GM12875 (cell line): ENCODE results near the gene LIN37.

Experiments
- H3K4me3 ChIP-seq: one replicate; pipeline ENCODE4 v1.5.1; 2011; ENCODE audit warnings: low read depth, low read length, control low read depth
- CTCF ChIP-seq: IDR thresholded peaks from 2 replicates; pipeline ENCODE4 v1.5.1; 2011; ENCODE audit warnings: low read depth, mild to moderate bottlenecking, control low read depth, inconsistent platforms, low read length, moderate library complexity, borderline replicate concordance; ENCODE audit not compliant: insufficient read depth

LIN37 gene

GRCh38 chr19:35755550-35756376 is 7.4 kb downstream of the LIN37 start:
- no peak for TF ChIP-seq CTCF
- H3K4me3 ChIP-seq: no peak overlapping the region

- peak within 1 kb of the TSS; percentile 90 for H3K4me3 ChIP-seq
- no peak for TF ChIP-seq CTCF
Measured at GRCh38 chr19:35756377-35757230, 8.2 kb downstream of the LIN37 start, which contains the start of gene HSPB6. Gene HSPB6 (minus strand): TSS chr19:35757029. CDS start chr19:35757008, 21 bp downstream.

GRCh38 chr19:35757231-35757748 is 8.9 kb downstream of the LIN37 start:
- no peak for TF ChIP-seq CTCF
- peak overlapping the region; percentile 90 for H3K4me3 ChIP-seq

- peak within 1 kb of the TSS; percentile 90 for H3K4me3 ChIP-seq
- no peak for TF ChIP-seq CTCF
Measured at GRCh38 chr19:35757749-35758608, 9.6 kb downstream of the LIN37 start, which contains the start of gene PROSER3. Gene PROSER3 (plus strand): TSS chr19:35758176. CDS start chr19:35758216, 40 bp downstream.

- TF ChIP-seq CTCF: no peak
- no peak overlapping the region for H3K4me3 ChIP-seq
Measured at GRCh38 chr19:35759697-35760096, 11.3 kb downstream of the LIN37 start.

- no peak overlapping the region for H3K4me3 ChIP-seq
- TF ChIP-seq CTCF: no peak
Measured at GRCh38 chr19:35760711-35761349, 12.5 kb downstream of the LIN37 start.
